ENCODE data around the gene NLGN2.
A peak's percentile ranks its signal among the peaks of the same experiment; 100 is the strongest.

The NLGN2 gene

DNA sequence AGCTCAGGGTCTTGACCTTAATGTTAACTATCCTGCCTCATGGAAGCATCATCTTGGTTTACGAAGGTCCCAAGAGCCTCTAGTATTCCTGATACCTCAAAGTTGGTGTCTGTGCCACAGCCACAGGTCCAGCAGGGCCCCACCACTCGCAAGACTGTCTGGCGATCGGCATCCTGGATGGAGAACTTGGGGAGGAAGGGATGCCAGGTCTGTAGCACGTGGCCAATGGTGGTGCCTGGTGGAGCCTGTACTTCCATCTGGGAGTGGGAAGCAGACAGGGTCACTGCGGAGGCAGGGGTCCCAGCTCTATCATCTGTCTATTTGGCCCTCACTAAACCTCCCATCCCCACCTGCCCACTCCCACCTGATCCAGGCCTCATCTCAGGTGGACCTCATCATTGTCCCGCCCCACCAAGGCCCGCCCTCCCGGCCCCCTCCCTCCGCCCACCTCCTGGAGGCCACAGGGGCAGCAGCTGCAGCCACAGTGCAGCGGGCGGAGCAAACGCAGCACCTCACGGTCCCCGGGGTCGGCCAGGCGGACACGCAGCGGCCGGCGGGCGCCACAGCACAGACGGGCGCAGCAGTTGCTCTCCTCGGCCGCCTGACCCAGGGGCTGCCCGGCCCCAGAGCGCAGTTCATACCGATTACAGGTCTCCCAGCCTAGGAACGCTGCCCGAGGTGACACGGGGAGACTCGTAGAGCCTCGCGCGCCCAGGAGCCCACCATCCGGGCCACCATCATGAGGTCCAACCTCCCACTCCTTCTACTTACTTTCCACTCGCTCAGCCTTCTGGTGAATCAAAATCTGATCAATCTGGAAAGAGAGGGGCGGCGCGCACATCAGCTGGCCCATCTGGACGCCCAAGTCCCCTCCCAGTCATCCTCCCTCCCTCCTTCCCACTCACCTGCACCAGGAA lies 14.7 kb upstream of the NLGN2 start:
- H3K27ac ChIP-seq (ENCODE audit: low read depth, low read length, severe bottlenecking): no peak overlapping the region
- no peaks in the 10 kb centered on the region for H3K9me3 ChIP-seq (ENCODE audit: control insufficient read depth, low read length)
- peaks cover 10% of the 10 kb centered on the region for H3K4me1 ChIP-seq (ENCODE audit: control insufficient read depth, insufficient read depth, low read length, poor library complexity, severe bottlenecking)
- peak overlapping the region; percentile 79 for H3K4me3 ChIP-seq (ENCODE audit: extremely low read depth, insufficient read depth, low read length, poor library complexity, severe bottlenecking)
- 91 to 93% methylated on average over 28 to 29 of the region's 42 CpGs for WGBS, 2 experiments (ENCODE audit: insufficient coverage in 2 of 2)
- H3K36me3 ChIP-seq (ENCODE audit: control insufficient read depth, insufficient read depth, low read length): peaks cover 45% of the 10 kb centered on the region

DNA sequence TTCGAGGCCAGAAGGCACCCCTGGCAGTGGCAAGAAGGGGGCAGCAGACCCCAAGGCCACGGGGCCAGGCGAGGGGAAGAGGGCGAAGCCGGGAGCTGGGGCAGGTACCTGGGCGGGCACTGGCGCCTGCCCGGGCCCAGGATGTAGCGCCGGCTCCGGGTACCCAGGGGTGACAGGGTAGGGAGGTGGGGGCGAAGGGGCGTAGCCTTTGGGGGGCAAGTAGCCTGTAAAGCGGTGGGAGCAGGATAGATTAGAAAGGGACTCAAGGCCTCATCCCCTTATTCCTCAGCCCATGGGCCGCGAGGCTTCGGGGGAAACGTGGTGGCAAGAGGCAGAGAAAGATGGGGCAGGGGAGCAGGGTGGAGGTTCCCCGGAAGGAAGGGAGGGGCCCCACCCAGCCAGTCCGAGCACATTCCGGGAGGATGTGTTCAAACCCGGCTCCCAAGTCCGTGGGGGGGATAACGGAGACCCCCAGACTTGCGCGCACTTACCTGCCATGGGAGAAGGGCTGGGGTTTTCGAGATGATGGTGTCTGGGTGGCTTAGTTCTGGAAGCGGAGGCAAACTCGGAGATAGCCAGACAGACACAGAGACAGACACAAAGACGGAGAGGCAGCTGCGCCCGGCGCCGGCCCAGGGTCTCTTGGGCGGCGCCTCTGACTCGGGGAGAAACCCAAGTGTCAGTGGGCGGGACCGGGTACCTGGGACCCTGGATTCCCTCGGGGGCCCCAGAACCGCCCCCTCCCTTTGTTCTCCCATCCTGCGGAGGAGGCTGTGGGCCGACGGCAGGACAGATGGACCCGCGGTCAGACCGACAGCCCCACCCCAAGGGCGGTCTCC lies 13.8 kb upstream of the NLGN2 start:
- H3K9me3 ChIP-seq (ENCODE audit: control insufficient read depth, low read length): no peaks in the 10 kb centered on the region
- WGBS, 2 experiments (ENCODE audit: insufficient coverage in 2 of 2): 11 to 19% methylated on average over 18 to 43 of the region's 48 CpGs
- peak overlapping the region; percentile 79 for H3K4me3 ChIP-seq (ENCODE audit: extremely low read depth, insufficient read depth, low read length, poor library complexity, severe bottlenecking)
- H3K27ac ChIP-seq (ENCODE audit: low read depth, low read length, severe bottlenecking): peak overlapping the region; percentile 83
- H3K4me1 ChIP-seq (ENCODE audit: control insufficient read depth, insufficient read depth, low read length, poor library complexity, severe bottlenecking): peaks cover 10% of the 10 kb centered on the region
- peaks cover 37% of the 10 kb centered on the region for H3K36me3 ChIP-seq (ENCODE audit: control insufficient read depth, insufficient read depth, low read length)

DNA sequence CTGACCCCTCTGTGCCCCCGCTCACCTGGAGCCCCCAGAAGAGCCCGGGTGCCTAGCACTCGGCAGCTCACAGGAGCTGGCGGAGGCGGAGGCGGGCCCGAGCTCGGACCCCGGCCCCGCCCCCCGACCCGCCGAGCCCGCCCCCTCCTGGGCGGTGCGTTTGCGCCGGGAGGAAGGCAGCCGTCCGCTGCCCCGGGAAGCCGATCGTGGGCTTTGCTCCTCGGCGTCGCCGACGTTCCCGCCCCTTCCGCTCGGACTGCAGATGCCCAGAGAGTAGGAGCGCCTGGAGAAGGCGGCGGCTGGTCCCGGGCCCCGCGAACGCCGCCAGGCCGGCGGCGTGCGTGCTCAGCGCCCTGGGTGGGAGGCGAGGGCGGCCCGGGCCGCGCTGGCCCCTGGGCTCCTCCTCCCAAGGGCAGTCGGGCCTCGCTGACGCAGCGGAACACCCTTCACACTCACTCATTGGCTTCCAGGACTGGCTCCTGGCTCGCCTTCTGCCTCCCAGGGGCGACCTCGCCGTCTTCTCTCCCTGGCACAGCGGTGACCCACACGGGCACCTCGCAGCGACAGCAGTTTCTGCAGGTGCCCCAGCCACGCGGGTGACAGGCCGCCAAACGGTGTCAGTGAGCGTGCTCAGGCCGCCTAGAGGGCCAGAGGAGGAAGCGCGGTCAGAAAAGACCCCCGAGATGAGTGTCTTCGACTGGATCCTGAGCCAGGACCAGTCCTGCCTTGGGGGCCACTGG lies 13.0 kb upstream of the NLGN2 start, which contains the start of gene PLSCR3:
TSS of gene PLSCR3 (minus strand) at position 74 of the 740 bp plus-strand sequence. CDS start 415 bp downstream, outside the sequence.
- H3K9me3 ChIP-seq (ENCODE audit: control insufficient read depth, low read length): no peaks in the 10 kb centered on the region
- peaks cover 10% of the 10 kb centered on the region for H3K4me1 ChIP-seq (ENCODE audit: control insufficient read depth, insufficient read depth, low read length, poor library complexity, severe bottlenecking)
- 1% methylated on average over 46 to 67 of the region's 71 CpGs for WGBS, 2 experiments (ENCODE audit: insufficient coverage in 2 of 2)
- H3K36me3 ChIP-seq (ENCODE audit: control insufficient read depth, insufficient read depth, low read length): peaks cover 29% of the 10 kb centered on the region
- peak within 1 kb of the TSS; percentile 83 for H3K27ac ChIP-seq (ENCODE audit: low read depth, low read length, severe bottlenecking)
- H3K4me3 ChIP-seq (ENCODE audit: extremely low read depth, insufficient read depth, low read length, poor library complexity, severe bottlenecking): peak within 1 kb of the TSS; percentile 79

DNA sequence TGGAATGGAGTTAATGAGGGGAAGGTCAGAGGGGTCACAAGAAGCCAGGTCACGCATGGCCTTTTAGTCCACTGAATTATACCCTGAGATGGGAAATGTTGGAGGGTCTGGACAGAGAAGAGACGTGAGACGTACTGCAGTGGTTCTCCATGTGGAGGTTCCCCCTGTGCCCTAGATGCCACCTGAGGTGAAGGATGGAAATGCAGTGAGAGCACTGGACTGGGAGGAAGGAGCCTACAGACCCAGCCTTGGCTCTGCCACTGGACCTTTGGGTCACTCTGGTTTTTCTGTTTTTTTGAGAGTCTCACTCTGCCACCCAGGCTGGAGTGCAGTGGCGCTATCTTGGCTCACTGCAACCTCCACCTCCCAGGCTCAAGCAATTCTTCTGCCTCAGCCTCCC lies 11.5 kb upstream of the NLGN2 start:
- Histone ChIP-seq H3K4me1 (ENCODE audit: control insufficient read depth, insufficient read depth, low read length, poor library complexity, severe bottlenecking) (peaks cover 8% of the 10 kb centered on the region), H3K4me3 (ENCODE audit: extremely low read depth, insufficient read depth, low read length, poor library complexity, severe bottlenecking) (no peak overlapping the region), H3K36me3 (ENCODE audit: control insufficient read depth, insufficient read depth, low read length) (peaks cover 15% of the 10 kb centered on the region), H3K27ac (ENCODE audit: low read depth, low read length, severe bottlenecking) (no peak overlapping the region), H3K9me3 (ENCODE audit: control insufficient read depth, low read length) (no peaks in the 10 kb centered on the region)
- WGBS, 2 experiments (ENCODE audit: insufficient coverage in 2 of 2): 91 to 95% methylated on average over 4 of the region's 4 CpGs

DNA sequence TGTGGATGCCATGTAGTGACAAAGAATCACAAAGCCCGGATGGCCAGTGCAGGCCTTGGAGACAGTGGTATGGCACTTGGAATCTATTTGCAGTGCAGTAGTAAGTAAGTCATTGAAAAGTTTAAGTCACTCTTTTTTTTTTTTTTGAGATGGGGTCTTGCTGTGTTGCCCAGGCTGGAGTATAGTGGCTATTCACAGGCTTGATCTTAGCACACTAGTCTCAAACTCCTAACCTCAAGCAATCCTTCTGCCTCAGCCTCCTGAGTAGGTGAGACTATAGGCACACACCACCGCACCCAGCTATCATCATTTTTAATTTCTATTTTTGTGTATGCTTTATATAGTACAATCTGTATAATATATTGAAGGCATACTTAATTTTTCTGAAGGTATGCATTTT lies 9.0 kb upstream of the NLGN2 start:
- H3K9me3 ChIP-seq (ENCODE audit: control insufficient read depth, low read length): no peaks in the 10 kb centered on the region
- 79 to 85% methylated on average over 1 of the region's 2 CpGs for WGBS, 2 experiments (ENCODE audit: insufficient coverage in 2 of 2)
- H3K36me3 ChIP-seq (ENCODE audit: control insufficient read depth, insufficient read depth, low read length): peaks cover 9% of the 10 kb centered on the region
- peaks cover 8% of the 10 kb centered on the region for H3K4me1 ChIP-seq (ENCODE audit: control insufficient read depth, insufficient read depth, low read length, poor library complexity, severe bottlenecking)
- H3K4me3 ChIP-seq (ENCODE audit: extremely low read depth, insufficient read depth, low read length, poor library complexity, severe bottlenecking): no peak overlapping the region
- H3K27ac ChIP-seq (ENCODE audit: low read depth, low read length, severe bottlenecking): no peak overlapping the region

DNA sequence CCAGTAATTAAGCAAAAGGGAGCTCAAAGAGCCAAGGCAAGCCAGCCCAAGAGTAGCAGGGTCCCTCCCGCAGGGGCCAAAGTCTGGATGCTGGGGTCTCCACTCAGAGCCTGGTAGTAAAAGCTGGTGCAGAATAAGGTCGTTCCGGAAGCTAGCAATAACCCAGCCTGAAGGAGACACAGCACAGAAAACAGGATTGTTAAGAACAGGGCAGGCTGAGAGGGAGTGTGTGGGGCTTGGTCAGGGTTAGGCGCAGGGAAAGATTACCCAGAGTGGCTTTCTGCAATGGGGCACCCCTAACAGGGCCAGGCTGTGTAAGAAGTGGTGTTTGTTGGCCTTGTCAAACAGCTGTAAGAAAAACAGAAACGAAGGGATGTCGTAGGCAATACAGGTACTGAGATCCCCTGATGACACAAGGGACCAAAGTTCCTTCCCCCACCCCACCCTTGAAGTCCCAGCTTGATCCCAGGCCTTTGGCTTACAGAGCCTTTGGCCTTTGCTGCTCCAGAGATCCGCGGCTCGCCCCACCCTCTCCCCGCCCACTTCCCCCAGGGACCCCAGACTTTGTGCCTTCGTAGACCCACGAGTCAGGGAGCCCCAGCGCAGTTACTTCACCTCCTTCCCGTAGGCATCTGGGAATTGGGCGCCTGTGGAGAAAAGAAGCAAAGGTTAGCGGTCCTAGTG lies 4.5 kb upstream of the NLGN2 start:
- Histone ChIP-seq H3K36me3 (ENCODE audit: control insufficient read depth, insufficient read depth, low read length) (peaks cover 9% of the 10 kb centered on the region), H3K4me3 (ENCODE audit: extremely low read depth, insufficient read depth, low read length, poor library complexity, severe bottlenecking) (peak overlapping the region; percentile 75), H3K27ac (ENCODE audit: low read depth, low read length, severe bottlenecking) (peak overlapping the region; percentile 83), H3K9me3 (ENCODE audit: control insufficient read depth, low read length) (no peaks in the 10 kb centered on the region), H3K4me1 (ENCODE audit: control insufficient read depth, insufficient read depth, low read length, poor library complexity, severe bottlenecking) (peaks cover 7% of the 10 kb centered on the region)
- 27 to 40% methylated on average over 6 to 9 of the region's 16 CpGs for WGBS, 2 experiments (ENCODE audit: insufficient coverage in 2 of 2)

DNA sequence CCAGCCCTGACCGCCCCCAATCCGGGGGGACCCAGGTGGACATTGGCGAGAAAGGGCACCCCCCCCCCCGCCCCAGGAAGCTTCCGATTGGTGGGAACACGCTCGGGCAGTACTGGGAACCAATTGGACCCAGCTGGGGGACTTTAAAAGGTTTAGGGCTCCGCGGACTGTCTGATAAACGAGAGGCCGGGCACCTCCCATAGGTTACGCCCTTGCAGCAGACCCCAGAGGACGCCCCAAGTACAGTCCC lies 4.0 kb upstream of the NLGN2 start:
- Histone ChIP-seq H3K4me1 (ENCODE audit: control insufficient read depth, insufficient read depth, low read length, poor library complexity, severe bottlenecking) (peaks cover 7% of the 10 kb centered on the region), H3K27ac (ENCODE audit: low read depth, low read length, severe bottlenecking) (peak overlapping the region; percentile 83), H3K36me3 (ENCODE audit: control insufficient read depth, insufficient read depth, low read length) (peaks cover 11% of the 10 kb centered on the region), H3K4me3 (ENCODE audit: extremely low read depth, insufficient read depth, low read length, poor library complexity, severe bottlenecking) (peak overlapping the region; percentile 75), H3K9me3 (ENCODE audit: control insufficient read depth, low read length) (no peaks in the 10 kb centered on the region)
- 0% methylated on average over 7 to 11 of the region's 13 CpGs for WGBS, 2 experiments (ENCODE audit: insufficient coverage in 2 of 2)

DNA sequence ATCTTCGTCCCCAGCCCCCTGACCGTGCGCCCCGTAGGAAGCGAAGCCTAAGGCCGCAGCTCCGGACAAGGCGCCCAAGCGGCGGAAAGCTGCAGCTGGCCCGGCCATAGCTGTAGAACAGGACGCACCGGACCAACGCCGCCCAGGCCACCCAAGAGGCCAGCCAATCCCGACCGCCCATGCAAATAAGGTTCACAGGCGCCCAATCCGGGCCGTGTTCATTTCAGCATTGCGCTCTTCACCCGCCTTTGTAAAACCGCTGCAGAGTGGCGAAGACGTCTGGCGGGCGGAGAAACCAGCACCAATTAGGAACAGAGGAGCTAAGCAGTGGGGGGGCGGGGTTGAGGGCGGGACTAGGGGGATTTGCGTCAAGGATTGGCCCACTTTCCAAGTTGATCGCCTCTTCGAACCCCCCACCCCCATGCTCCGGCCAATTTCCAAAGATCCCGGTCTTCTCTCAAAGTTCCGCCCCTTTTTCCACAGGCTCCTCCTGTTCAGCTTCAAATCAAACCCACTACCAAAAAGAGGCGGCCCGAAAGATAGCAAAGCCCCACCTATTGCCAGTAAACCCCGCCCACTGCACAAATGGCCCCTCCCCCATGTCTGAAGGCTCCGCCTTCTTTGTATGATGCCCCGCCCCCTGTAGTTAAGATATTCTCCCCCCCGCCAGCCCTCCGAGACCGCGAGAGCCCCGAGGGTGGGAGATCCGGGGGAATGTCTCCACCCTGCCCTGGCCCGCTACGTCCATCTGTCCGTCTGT lies 3.5 kb upstream of the NLGN2 start, which contains the start of gene TMEM256:
TSS of gene TMEM256 (minus strand) at position 121 of the 760 bp plus-strand sequence. CDS start at position 108, 13 bp downstream.
- peak within 1 kb of the TSS; percentile 83 for H3K27ac ChIP-seq (ENCODE audit: low read depth, low read length, severe bottlenecking)
- H3K4me1 ChIP-seq (ENCODE audit: control insufficient read depth, insufficient read depth, low read length, poor library complexity, severe bottlenecking): peaks cover 7% of the 10 kb centered on the region
- 0% methylated on average over 21 to 34 of the region's 49 CpGs for WGBS, 2 experiments (ENCODE audit: insufficient coverage in 2 of 2)
- H3K36me3 ChIP-seq (ENCODE audit: control insufficient read depth, insufficient read depth, low read length): peaks cover 16% of the 10 kb centered on the region
- H3K9me3 ChIP-seq (ENCODE audit: control insufficient read depth, low read length): no peaks in the 10 kb centered on the region
- H3K4me3 ChIP-seq (ENCODE audit: extremely low read depth, insufficient read depth, low read length, poor library complexity, severe bottlenecking): peak within 1 kb of the TSS; percentile 75

DNA sequence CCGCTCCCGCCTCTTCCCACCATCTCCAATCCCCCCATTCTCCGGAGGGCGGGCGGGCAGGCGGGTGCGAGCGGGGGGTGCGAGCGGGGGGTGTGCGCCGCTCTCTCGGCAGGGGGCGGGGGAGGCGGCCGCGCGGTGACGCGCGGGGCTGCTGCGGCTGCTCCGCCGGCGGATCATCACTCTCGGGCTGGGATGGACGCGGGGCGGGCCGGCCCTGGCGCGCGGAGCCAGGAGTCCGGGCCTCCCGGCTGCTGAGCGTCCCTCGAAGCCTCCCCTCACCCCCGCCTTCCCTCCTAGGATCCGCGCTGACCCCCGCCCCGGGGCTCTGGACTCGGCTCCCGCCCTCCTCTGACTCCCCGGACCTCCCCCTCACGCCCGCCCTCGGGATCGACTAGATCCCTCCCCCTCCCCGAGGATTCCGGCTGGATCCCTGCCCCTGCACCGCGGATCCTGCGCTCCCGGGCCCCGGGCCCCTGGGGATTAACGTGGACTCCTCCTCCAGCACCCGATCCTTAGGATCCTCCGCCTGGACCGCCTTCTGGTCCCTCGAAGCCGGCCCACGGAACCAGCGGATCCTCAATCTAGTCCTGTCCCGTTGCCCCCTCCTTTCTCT lies 2.8 kb upstream of the NLGN2 start:
- H3K27ac ChIP-seq (ENCODE audit: low read depth, low read length, severe bottlenecking): peak overlapping the region; percentile 76
- H3K4me1 ChIP-seq (ENCODE audit: control insufficient read depth, insufficient read depth, low read length, poor library complexity, severe bottlenecking): peaks cover 7% of the 10 kb centered on the region
- H3K4me3 ChIP-seq (ENCODE audit: extremely low read depth, insufficient read depth, low read length, poor library complexity, severe bottlenecking): peak overlapping the region; percentile 75
- H3K36me3 ChIP-seq (ENCODE audit: control insufficient read depth, insufficient read depth, low read length): peaks cover 23% of the 10 kb centered on the region
- H3K9me3 ChIP-seq (ENCODE audit: control insufficient read depth, low read length): no peaks in the 10 kb centered on the region
- WGBS, 2 experiments (ENCODE audit: insufficient coverage in 2 of 2): 0% methylated on average over 45 to 55 of the region's 65 CpGs
